ENCODE results near the gene PUS3.

DNA sequence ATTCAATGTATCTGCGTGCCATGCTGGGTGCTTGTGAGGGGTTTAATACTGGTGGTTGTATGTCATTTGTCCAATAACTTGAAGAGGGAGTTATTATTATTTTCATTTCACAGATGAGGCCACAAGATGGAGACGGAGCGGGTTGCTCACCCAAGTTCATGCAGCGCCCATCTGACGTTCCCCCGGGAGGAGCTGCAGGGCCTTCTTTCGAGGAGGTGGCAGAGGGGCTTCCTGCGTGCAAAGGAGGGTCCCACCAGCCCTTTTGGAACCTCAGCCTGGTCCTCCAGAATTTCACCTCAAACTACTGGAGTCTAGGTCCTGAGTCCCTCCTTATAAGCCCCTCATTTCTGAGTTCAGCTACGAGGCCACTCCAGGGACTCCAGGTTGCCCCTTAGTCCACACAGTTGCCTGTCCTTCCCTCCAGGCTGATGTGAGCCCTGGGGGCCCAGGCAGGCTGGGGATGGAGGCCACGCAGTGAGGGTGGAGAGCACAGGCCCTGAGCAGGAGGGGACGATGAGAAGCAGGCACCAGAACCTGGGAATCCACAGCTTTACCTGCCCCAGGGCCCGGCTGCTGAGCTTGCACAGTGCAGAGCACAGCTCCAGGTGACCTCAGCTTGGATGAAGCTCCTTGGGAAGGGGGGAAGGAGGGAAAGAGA, 39.9 kb upstream of the PUS3 start:
- TF ChIP-seq FOXK2 (IDR thresholded peaks at IDR 0.05) (no peak), ZNF384 (IDR thresholded peaks at IDR 0.05) (no peak), FOXM1 (IDR thresholded peaks at IDR 0.05; ENCODE audit: borderline replicate concordance) (no peak), SUZ12 (IDR thresholded peaks at IDR 0.05) (no peak), FOXA1 (IDR thresholded peaks at IDR 0.05) (no peak), NFRKB (IDR thresholded peaks at IDR 0.05) (no peak), PKNOX1 (IDR thresholded peaks at IDR 0.05) (no peak), SP1 (IDR thresholded peaks at IDR 0.05) (no peak)
